OCI-LY7 (cell line): Measurements from ENCODE around the gene TASOR. TPM values are rescaled to one million over a fixed set of nuclear protein-coding genes. Genes with fewer than 3 reads are reported as not detected.

ENCODE experiments used
- BruUV-seq: library from RNA; stranded (reverse); fragments of 400-500 nt; replicated peaks from 2 replicates; lab custom pipeline; 2021; lab: Mats Ljungman, UMichigan
- CTCF ChIA-PET: fragments of 300-600 bp; sonication (Branson Sonifier 250); formaldehyde crosslinking; loops from one replicate; lab custom pipeline; 2022; ENCODE audit warnings: antibody characterized with exemption; ENCODE audit not compliant: unreplicated experiment; lab: Charles Lee
- POLR2A ChIA-PET: fragments of 300-600 bp; sonication (Branson Sonifier 250); formaldehyde crosslinking; loops from one replicate; lab custom pipeline; 2022; ENCODE audit warnings: antibody characterized with exemption; lab: Charles Lee
- DNase-seq: peaks from one replicate; pipeline ENCODE4 v3.0.0-alpha.2; 2015; ENCODE audit warnings: low spot score
- H2AFZ ChIP-seq: fragments of 200-600 bp; sonication (generic), shearing (Covaris generic); 2 replicates; pipeline ENCODE4 v1.6.1; 2014; ENCODE audit warnings: mild to moderate bottlenecking, antibody characterized with exemption, low read length, moderate library complexity
- H3K27ac ChIP-seq: fragments of 200-600 bp; sonication (generic); 2 replicates; pipeline ENCODE4 v1.5.1; 2014; ENCODE audit warnings: mixed run types, low read depth, mild to moderate bottlenecking, moderate library complexity, low read length, inconsistent platforms; ENCODE audit not compliant: poor library complexity, severe bottlenecking
- H3K36me3 ChIP-seq: fragments of 200-600 bp; sonication (generic); 2 replicates; pipeline ENCODE4 v1.6.1; 2014; ENCODE audit warnings: mild to moderate bottlenecking, antibody characterized with exemption, low read length, moderate library complexity, mixed read lengths; ENCODE audit not compliant: insufficient read depth
- H3K4me1 ChIP-seq: fragments of 200-600 bp; sonication (generic); 2 replicates; pipeline ENCODE4 v1.5.1; 2014; ENCODE audit warnings: mild to moderate bottlenecking, low read length; ENCODE audit not compliant: insufficient read depth, poor library complexity, severe bottlenecking
- H3K4me2 ChIP-seq: fragments of 200-600 bp; sonication (generic); 2 replicates; pipeline ENCODE4 v1.6.1; 2014; ENCODE audit warnings: mild to moderate bottlenecking, low read length
- H3K4me3 ChIP-seq: fragments of 200-600 bp; sonication (generic); 2 replicates; pipeline ENCODE4 v1.5.1; 2014; ENCODE audit warnings: mild to moderate bottlenecking, low read depth, low read length; ENCODE audit not compliant: poor library complexity, severe bottlenecking
- H3K79me2 ChIP-seq: fragments of 200-600 bp; sonication (generic); 2 replicates; pipeline ENCODE4 v1.6.1; 2016; ENCODE audit warnings: low read depth, mild to moderate bottlenecking, low read length, moderate library complexity, mixed read lengths; ENCODE audit not compliant: insufficient read depth
- H3K9me2 ChIP-seq: fragments of 200-600 bp; sonication (generic); 2 replicates; pipeline ENCODE4 v1.6.1; 2016; ENCODE audit warnings: mild to moderate bottlenecking, low read length, mixed read lengths; ENCODE audit not compliant: insufficient read depth
- H3K9me3 ChIP-seq: fragments of 200-600 bp; sonication (generic); 2 replicates; pipeline ENCODE4 v1.6.1; 2014; ENCODE audit warnings: mild to moderate bottlenecking, mixed run types, low read length, mixed read lengths
- H4K20me1 ChIP-seq: fragments of 200-600 bp; sonication (generic); 2 replicates; pipeline ENCODE4 v1.6.1; 2014; ENCODE audit warnings: mild to moderate bottlenecking, antibody characterized with exemption, low read length, moderate library complexity, mixed read lengths; ENCODE audit not compliant: insufficient read depth
- CTCF ChIP-seq: fragments of 200-600 bp; sonication (generic); conservative IDR thresholded peaks from 2 replicates; pipeline ENCODE4 v1.5.1; 2014; ENCODE audit warnings: mild to moderate bottlenecking, antibody characterized with exemption, low read length, moderate library complexity, mixed read lengths
- EZH2phosphoT487 ChIP-seq: fragments of 200-600 bp; sonication (generic); IDR thresholded peaks from 2 replicates; pipeline ENCODE4 v1.6.1; 2018; ENCODE audit warnings: low read depth, borderline replicate concordance, mild to moderate bottlenecking, mixed run types, antibody characterized with exemption, low read length, moderate library complexity, mixed read lengths
- intact Hi-C: fragments of 100-400 bp; cut with micrococcal nuclease; formaldehyde crosslinking; loops from one replicate; pipeline ENCODE4 v1.10.0; 2022; ENCODE audit not compliant: unreplicated experiment
- total RNA-seq, 2 experiments: library from RNA; depleted of rRNA in 1 of 2; stranded (reverse); fragments of >200 nt in 1 of 2; shearing (Covaris generic) in 1 of 2; gene quantifications; 2 replicates each; pipeline ENCODE4 v1.2.3, GENCODE V29; 2014 to 2022

The TASOR gene
- total RNA-seq, 2 experiments from 2014 or later: 96.5 to 121 TPM

GRCh38 chr3:56682462-56683121 lies 473 bp downstream of the TASOR start:
- peak; percentile 86 for DNase-seq
- peak overlapping the region; percentile 94 for H3K4me2 ChIP-seq
- H2AFZ ChIP-seq: peak overlapping the region; percentile 82
- H3K9me3 ChIP-seq: peaks cover 5% of the 10 kb centered on the region; the same call in 1 of the 2 replicates
- H3K27ac ChIP-seq: peak overlapping the region; percentile 91
- H3K4me3 ChIP-seq: peak overlapping the region; percentile 95
- TSS peak; percentile 82 for BruUV-seq
- CTCF ChIA-PET: no interaction called here
- no peak for TF ChIP-seq EZH2phosphoT487
- TF ChIP-seq CTCF: 0 out of 2 replicates have a peak, but pooled peaks have one; percentile 8
- intact Hi-C loops: loop anchor here (2.0 to 10.0 kb wide), 3 partner anchors 236 to 1012 kb away; partner anchors contain the start of gene DENND6A
- H3K36me3 ChIP-seq: peaks cover 50% of the 10 kb centered on the region
- H3K79me2 ChIP-seq: peaks cover 52% of the 10 kb centered on the region
- H3K4me1 ChIP-seq: peaks cover 33% of the 10 kb centered on the region
- H3K9me2 ChIP-seq: no peaks in the 10 kb centered on the region
- peaks cover 28% of the 10 kb centered on the region; the same call in 1 of the 2 replicates for H4K20me1 ChIP-seq
- POLR2A ChIA-PET: interaction anchor here (0.5 to 2.1 kb wide), 12 partner anchors 9 to 1195 kb away, joined by 3 to 14 read pairs (median 4); partner anchors contain the start of gene WNT5A

- no TSS peak for BruUV-seq
- intact Hi-C loops: loop anchor here (2.0 to 10.0 kb wide), 3 partner anchors 237 to 1013 kb away; partner anchors contain the start of gene DENND6A
Measured at GRCh38 chr3:56681984-56682461, 1.0 kb downstream of the TASOR start.

More at GRCh38 chr3:56681984-56682461, 1.0 kb downstream of the TASOR start:
- peak overlapping the region; percentile 82; the same call in 1 of the 2 replicates for H2AFZ ChIP-seq
- no peak for DNase-seq
- ChIA-PET POLR2A (interaction anchor here (0.6 to 2.1 kb wide), 9 partner anchors 9 to 1195 kb away, joined by 3 to 14 read pairs (median 3); partner anchors contain the start of gene WNT5A), CTCF (no interaction called here)
- peaks cover 58% of the 10 kb centered on the region for H3K79me2 ChIP-seq
- peaks cover 5% of the 10 kb centered on the region; the same call in 1 of the 2 replicates for H3K9me3 ChIP-seq
- no peak for TF ChIP-seq EZH2phosphoT487
- TF ChIP-seq CTCF: no peak
- H3K36me3 ChIP-seq: peaks cover 56% of the 10 kb centered on the region
- peaks cover 28% of the 10 kb centered on the region; the same call in 1 of the 2 replicates for H4K20me1 ChIP-seq
- H3K4me1 ChIP-seq: peaks cover 38% of the 10 kb centered on the region
- H3K4me3 ChIP-seq: peak overlapping the region; percentile 95
- H3K27ac ChIP-seq: peak overlapping the region; percentile 91
- no peaks in the 10 kb centered on the region for H3K9me2 ChIP-seq
- H3K4me2 ChIP-seq: peak overlapping the region; percentile 94
